HUDEP-2 (cell line): ENCODE measurements around the gene LSP1.
"Not testable (repeated sequence)": the region's sequence is repeated elsewhere in the genome, so short reads cannot be mapped to it uniquely, and the experiment has no call there.

Source experiments
- DNase-seq, 76 experiments: peaks; one replicate each; lab custom pipeline; 2025; ENCODE audit not compliant: unreplicated experiment in 76 of 76; lab: John Stamatoyannopoulos, UW

LSP1 gene

GRCh38 chr11:1852877-1853276 lies at the start of gene LSP1:
TSS of gene LSP1 (plus strand) at chr11:1853084. CDS start at chr11:1853145, 61 bp downstream.
- DNase-seq: no peak

- DNase-seq: no peak
Measured at GRCh38 chr11:1803246-1803645, 49.6 kb upstream of the LSP1 start.

GRCh38 chr11:1803835-1804519 lies 48.9 kb upstream of the LSP1 start:
- DNase-seq: not testable (repeated sequence)

GRCh38 chr11:1805525-1805924 lies 47.4 kb upstream of the LSP1 start:
- DNase-seq: no peak

- no peak for DNase-seq
Measured at GRCh38 chr11:1807264-1807995, 45.5 kb upstream of the LSP1 start.

GRCh38 chr11:1810761-1811160 lies 42.1 kb upstream of the LSP1 start:
- DNase-seq: no peak

GRCh38 chr11:1812274-1812673 lies 40.6 kb upstream of the LSP1 start:
- no peak for DNase-seq

GRCh38 chr11:1812801-1813200 lies 40.1 kb upstream of the LSP1 start:
- no peak for DNase-seq

GRCh38 chr11:1813356-1813755 lies 39.5 kb upstream of the LSP1 start:
- DNase-seq: not testable (repeated sequence)

GRCh38 chr11:1814691-1815090 lies 38.2 kb upstream of the LSP1 start:
- no peak for DNase-seq

- no peak for DNase-seq
Measured at GRCh38 chr11:1815311-1815710, 37.6 kb upstream of the LSP1 start.

GRCh38 chr11:1815751-1816150 lies 37.1 kb upstream of the LSP1 start:
- DNase-seq: no peak

- no peak for DNase-seq
Measured at GRCh38 chr11:1817000-1817399, 35.9 kb upstream of the LSP1 start.

- no peak for DNase-seq
Measured at GRCh38 chr11:1817511-1817910, 35.4 kb upstream of the LSP1 start.

GRCh38 chr11:1819074-1819473 lies 33.8 kb upstream of the LSP1 start:
- no peak for DNase-seq

GRCh38 chr11:1820463-1821325 lies 32.2 kb upstream of the LSP1 start:
- no peak for DNase-seq

- no peak for DNase-seq
Measured at GRCh38 chr11:1821562-1821961, 31.3 kb upstream of the LSP1 start.

GRCh38 chr11:1822648-1823375 lies 30.1 kb upstream of the LSP1 start:
- no peak for DNase-seq

GRCh38 chr11:1823376-1824220 lies 29.3 kb upstream of the LSP1 start:
- no peak for DNase-seq
